ENCODE measurements around the gene FBXW7. TPM values are rescaled to one million over a fixed set of nuclear protein-coding genes. Genes with fewer than 3 reads are reported as not detected.

The FBXW7 gene
- total and polyA plus RNA-seq, 2 of the 8 experiments (the other 6 are each of a cell fraction or from before 2014, with no cell fraction given): 6.0 to 26.7 TPM

GRCh38 chr4:152340818-152341217, 195.1 kb downstream of the FBXW7 start:
- no peak overlapping the region for H3K27ac ChIP-seq (ENCODE audit: low read depth, low read length)
- TF ChIP-seq SAP30 (IDR thresholded peaks at IDR 0.05; ENCODE audit: insufficient read depth, insufficient replicate concordance, low read length): no peak
- ChIA-PET CTCF (ENCODE audit: partially characterized antibody) (no interaction called here), POLR2A (ENCODE audit: partially characterized antibody) (interaction anchor here (0.6 kb wide), 1 partner anchor 15 kb away, joined by 3 read pairs; no protein-coding TSS in a partner anchor)
- no peaks in the 10 kb centered on the region for H3K23me2 ChIP-seq (ENCODE audit: low read depth, low read length)
- no peak overlapping the region for H4K91ac ChIP-seq (replicated peaks; ENCODE audit: insufficient read length, low read length)
- no peak overlapping the region for H3K18ac ChIP-seq (ENCODE audit: extremely low read depth, low read length)
- no peak overlapping the region for H3K23ac ChIP-seq (ENCODE audit: insufficient read length)
- H2BK12ac ChIP-seq (ENCODE audit: low read depth, low read length): no peak overlapping the region
- FAIRE-seq: no peak
- H2AK5ac ChIP-seq (ENCODE audit: low read depth, low read length): no peak overlapping the region
- H3K36me3 ChIP-seq (ENCODE audit: control insufficient read depth in 2 of 4, insufficient read depth in 4 of 4, low read length in 3 of 4): no peaks in the 10 kb centered on the region; a peak in 2 of 8 replicates
- H3K79me1 ChIP-seq (ENCODE audit: low read depth, low read length): no peaks in the 10 kb centered on the region
- H3K79me2 ChIP-seq (ENCODE audit: control insufficient read depth in 1 of 2, insufficient read depth in 2 of 2, low read length in 2 of 2): no peaks in the 10 kb centered on the region
- H3K27me3 ChIP-seq (replicated peaks in 1 of 4; ENCODE audit: control insufficient read depth in 3 of 4, extremely low read depth in 1 of 4, insufficient read depth in 3 of 4, low read length in 3 of 4): no peaks in the 10 kb centered on the region
- H2BK15ac ChIP-seq (ENCODE audit: low read length): no peak overlapping the region
- no peak overlapping the region for H2BK5ac ChIP-seq (ENCODE audit: low read depth, low read length)
- no peak overlapping the region for H3K14ac ChIP-seq (ENCODE audit: insufficient read length)
- H3K56ac ChIP-seq (replicated peaks; ENCODE audit: insufficient read length, low read depth, low read length): no peak overlapping the region
- H4K5ac ChIP-seq (ENCODE audit: insufficient read length, low read depth, low read length): no peak overlapping the region
- 94% methylated on average over 3 of the region's 3 CpGs; no CpG with 5 or more reads in 1 of the 2 experiments for WGBS, 2 experiments (ENCODE audit: extremely low coverage in 1 of 2, insufficient coverage in 1 of 2, insufficient read length in 1 of 2, insufficient replicate concordance in 2 of 2, low coverage in 1 of 2, low lambda C conversion rate in 2 of 2, missing lambda C conversion rate in 1 of 2)
- no peak overlapping the region for H3K4me2 ChIP-seq (ENCODE audit: insufficient read depth in 1 of 2, low read depth in 2 of 2, low read length in 2 of 2)
- H4K20me1 ChIP-seq (replicated peaks in 1 of 2; ENCODE audit: control insufficient read depth in 1 of 2, insufficient read depth in 2 of 2, low read length in 2 of 2): no peaks in the 10 kb centered on the region
- H3K9me3 ChIP-seq (ENCODE audit: insufficient read depth in 2 of 2, low read depth in 1 of 2, low read length in 1 of 2): no peaks in the 10 kb centered on the region
- no peak overlapping the region for H2BK20ac ChIP-seq (ENCODE audit: low read length)
- no peak overlapping the region for H3K4ac ChIP-seq (replicated peaks; ENCODE audit: insufficient read length, low read depth, low read length)
- H3K4me3 ChIP-seq (ENCODE audit: extremely low read depth in 1 of 4, insufficient read depth in 2 of 4, low read depth in 3 of 4, low read length in 4 of 4): no peak overlapping the region
- H2AFZ ChIP-seq (ENCODE audit: low read length): no peak overlapping the region
- no peak overlapping the region for H2BK120ac ChIP-seq (replicated peaks; ENCODE audit: low read depth, low read length)
- H4K8ac ChIP-seq (ENCODE audit: extremely low read depth, insufficient read depth, low read length): no peak overlapping the region
- H3K4me1 ChIP-seq (replicated peaks in 1 of 4; ENCODE audit: control insufficient read depth in 3 of 4, insufficient read depth in 4 of 4, low read length in 3 of 4): no peaks in the 10 kb centered on the region
- no peak overlapping the region for H3K9ac ChIP-seq (replicated peaks in 1 of 4; ENCODE audit: extremely low read depth in 1 of 4, low read depth in 3 of 4, low read length in 3 of 4)
- no peak for DNase-seq (ENCODE audit: low read depth in 1 of 2, low spot score in 2 of 2)
